Activated CD4-positive, alpha-beta T cell treated with anti-CD3 and anti-CD28 coated beads for 48 hours (primary cell): Measurements from ENCODE around the gene CEP57.
"Not testable (repeated sequence)": the region's sequence is repeated elsewhere in the genome, so short reads cannot be mapped to it uniquely, and the experiment has no call there.

Experiments used
- DNase-seq: peaks from one replicate; pipeline ENCODE4 v3.0.0-alpha.2; 2020

CEP57 gene

DNA sequence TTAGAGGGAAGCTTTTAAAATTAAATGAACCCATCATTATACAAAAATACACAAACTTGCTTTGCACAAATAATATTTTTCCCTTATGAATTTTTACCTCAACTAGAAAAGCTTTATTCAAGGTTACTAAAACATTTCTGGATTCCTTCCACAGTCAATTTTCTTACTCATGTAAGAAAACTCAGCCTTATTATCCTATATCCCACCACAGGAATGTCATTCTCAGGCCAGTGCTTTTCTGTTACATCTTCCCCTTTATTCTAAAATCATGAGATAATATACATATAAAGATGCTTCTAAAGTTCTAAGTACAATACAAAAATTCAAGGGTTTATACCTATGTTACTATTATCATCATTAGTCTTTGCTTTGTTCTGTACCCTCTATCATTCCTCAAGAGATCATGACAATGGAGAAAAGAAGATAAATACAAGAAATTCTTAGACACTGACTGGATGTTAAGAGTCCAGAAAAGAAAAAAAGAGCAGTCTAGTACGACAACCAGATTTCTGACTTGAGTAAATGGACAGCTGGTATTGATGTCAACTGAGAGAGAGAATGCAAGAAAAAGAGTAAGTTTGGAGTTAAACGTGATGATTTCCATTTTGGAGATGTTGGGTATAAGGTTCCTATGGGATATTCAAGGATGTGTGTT, 73.3 kb downstream of the CEP57 start:
- DNase-seq = no peak

DNA sequence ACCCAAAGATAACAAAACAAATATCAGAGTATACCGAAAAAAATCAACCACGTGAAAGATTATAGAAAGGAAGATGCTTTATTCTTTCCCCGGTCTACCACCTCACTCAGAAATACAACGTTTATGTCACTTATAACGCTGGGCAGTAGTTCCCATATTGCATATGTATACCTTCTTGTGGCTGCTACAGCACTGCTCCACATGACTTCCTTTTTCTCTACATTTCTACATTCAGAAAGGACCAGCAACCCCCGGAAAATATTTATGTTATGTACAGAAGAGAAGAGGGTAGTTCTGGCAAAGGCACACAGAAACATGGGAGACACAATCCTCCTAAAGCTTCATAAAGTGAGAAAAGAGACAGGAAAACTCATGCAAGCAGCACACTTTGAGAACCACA, 76.8 kb downstream of the CEP57 start:
- DNase-seq = no peak

DNA sequence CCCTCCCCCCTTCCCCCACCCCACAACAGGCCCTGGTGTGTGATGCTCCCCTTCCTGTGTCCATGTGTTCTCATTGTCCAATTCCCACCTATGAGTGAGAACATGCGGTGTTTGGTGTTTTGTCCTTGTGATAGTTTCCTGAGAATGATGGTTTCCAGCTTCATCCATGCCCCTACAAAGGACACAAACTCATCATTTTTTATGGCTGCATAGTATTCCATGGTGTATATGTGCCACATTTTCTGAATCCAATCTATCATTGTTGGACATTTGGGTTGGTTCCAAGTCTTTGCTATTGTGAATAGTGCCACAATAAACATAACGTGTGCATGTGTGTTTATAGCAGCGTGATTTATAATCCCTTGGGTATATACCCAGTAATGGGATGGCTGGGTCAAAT, 80.6 kb downstream of the CEP57 start:
- not testable (repeated sequence) for DNase-seq

DNA sequence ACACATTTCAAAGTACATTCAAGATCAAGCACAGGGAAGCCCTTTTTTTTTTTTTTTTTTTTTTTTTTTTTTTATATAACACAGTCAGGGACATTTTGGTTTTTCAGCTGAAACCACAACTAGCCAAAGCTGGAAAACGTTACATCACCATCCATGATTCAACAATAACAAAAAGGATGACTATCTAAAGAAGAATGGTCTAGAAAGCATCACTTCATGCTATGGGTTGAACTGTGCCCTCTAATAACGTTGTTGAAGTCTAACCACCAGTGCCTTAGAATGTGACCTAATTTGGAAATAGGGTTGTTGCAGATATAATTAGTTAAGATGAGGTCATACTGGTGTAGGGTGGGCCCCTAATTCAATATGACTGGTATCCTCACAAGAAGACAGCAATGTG, 87.0 kb downstream of the CEP57 start:
- no peak for DNase-seq
